HG03025 (cell line): ENCODE results near the gene IFNL4.

Source experiments
- ATAC-seq: cut with Tn5 transposase; IDR thresholded peaks from one replicate; pipeline ENCODE4 v1.9.1; 2021; ENCODE audit warnings: mild to moderate bottlenecking, moderate library complexity; ENCODE audit not compliant: unreplicated experiment, low FRiP score

The IFNL4 gene

GRCh38 chr19:39197808-39198207 lies 50.8 kb downstream of the IFNL4 start:
- ATAC-seq = no peak

DNA sequence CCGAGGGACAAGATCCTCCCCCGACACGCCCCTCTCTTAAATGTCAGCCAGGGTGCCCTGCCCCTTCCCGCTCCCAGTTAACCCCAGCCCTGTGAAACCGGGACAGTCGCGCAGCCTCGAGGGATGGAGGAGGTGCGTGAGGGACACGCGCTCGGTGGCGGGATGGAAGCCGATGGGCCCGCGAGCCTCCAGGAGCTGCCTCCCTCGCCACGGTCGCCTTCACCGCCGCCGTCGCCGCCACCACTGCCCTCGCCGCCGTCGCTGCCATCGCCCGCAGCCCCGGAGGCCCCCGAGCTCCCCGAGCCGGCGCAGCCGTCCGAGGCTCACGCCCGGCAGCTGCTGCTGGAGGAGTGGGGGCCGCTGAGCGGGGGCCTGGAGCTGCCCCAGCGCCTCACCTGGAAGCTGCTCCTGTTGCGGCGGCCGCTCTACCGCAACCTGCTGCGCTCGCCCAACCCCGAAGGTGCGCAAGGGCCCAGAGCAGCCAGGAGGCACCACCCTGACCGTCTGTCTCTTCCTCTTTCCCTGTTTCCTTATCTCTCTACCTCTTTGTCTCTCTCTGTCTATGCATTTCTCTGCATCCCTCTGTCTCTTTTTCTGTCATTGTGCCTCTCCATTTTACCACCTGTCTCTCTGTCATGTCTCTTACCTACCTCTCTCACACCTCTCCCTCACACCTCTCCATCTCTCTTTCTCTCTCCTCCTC lies 51.6 kb downstream of the IFNL4 start, which contains the start of gene NCCRP1:
NCCRP1 (plus strand) TSS at position 105 of the 703 bp plus-strand sequence; CDS start at position 124, 19 bp downstream.
- no peak for ATAC-seq

GRCh38 chr19:39196320-39196719 lies 52.3 kb downstream of the IFNL4 start:
- ATAC-seq = no peak
